Uterus (tissue), 2 donors: Measurements from ENCODE around the gene CPE.

Source experiments
- POLR2A ChIP-seq, 2 donors: fragments of 450-650 bp; IDR thresholded peaks; one replicate each; pipeline ENCODE4 v1.6.1; 2016; ENCODE audit warnings: antibody characterized with exemption in 2 of 2, mild to moderate bottlenecking in 1 of 2, moderate library complexity in 1 of 2
- TF ChIP-seq, protein P1 (sequence below), 4 experiments: fragments of 200-600 bp in 2 of 4; fragments of 450-650 bp in 2 of 4; sonication (generic) in 2 of 4; IDR thresholded peaks; one replicate each; pipeline ENCODE4 v1.5.1; 2016 to 2019; ENCODE audit warnings: antibody characterized with exemption in 4 of 4, mild to moderate bottlenecking in 2 of 4, moderate library complexity in 1 of 4

DNA sequence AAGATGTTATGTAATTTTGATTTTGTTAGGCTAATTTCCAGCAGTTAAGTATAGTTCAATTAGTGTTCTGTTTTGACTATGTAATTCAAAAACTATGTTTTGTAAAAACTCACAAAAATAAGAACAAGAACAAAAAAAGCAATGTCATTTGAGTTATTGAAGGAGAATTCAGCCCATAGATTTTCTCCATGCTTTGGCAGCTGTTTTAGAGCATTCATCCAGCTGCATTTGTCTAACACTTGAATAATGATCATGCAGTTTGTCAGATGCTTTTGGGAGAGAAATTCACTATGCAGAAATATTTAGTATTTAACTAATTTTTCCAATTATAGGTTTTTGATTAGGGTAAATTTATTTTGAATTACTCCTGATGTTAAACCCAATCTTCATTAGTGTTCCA is 14.2 kb downstream of the CPE start:
- TF ChIP-seq, protein P1, sequence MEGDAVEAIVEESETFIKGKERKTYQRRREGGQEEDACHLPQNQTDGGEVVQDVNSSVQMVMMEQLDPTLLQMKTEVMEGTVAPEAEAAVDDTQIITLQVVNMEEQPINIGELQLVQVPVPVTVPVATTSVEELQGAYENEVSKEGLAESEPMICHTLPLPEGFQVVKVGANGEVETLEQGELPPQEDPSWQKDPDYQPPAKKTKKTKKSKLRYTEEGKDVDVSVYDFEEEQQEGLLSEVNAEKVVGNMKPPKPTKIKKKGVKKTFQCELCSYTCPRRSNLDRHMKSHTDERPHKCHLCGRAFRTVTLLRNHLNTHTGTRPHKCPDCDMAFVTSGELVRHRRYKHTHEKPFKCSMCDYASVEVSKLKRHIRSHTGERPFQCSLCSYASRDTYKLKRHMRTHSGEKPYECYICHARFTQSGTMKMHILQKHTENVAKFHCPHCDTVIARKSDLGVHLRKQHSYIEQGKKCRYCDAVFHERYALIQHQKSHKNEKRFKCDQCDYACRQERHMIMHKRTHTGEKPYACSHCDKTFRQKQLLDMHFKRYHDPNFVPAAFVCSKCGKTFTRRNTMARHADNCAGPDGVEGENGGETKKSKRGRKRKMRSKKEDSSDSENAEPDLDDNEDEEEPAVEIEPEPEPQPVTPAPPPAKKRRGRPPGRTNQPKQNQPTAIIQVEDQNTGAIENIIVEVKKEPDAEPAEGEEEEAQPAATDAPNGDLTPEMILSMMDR (IDR thresholded peaks at IDR 0.05), result no peak
- TF ChIP-seq POLR2A (IDR thresholded peaks at IDR 0.05), result no peak
